Measurements from ENCODE around the gene SPAG16. TPM values are rescaled to one million over a fixed set of nuclear protein-coding genes. Genes with fewer than 3 reads are reported as not detected.

Gene SPAG16
- total RNA-seq, 4 donors from 2014 or later = 25.6 to 37.5 (median 26.3) TPM

DNA sequence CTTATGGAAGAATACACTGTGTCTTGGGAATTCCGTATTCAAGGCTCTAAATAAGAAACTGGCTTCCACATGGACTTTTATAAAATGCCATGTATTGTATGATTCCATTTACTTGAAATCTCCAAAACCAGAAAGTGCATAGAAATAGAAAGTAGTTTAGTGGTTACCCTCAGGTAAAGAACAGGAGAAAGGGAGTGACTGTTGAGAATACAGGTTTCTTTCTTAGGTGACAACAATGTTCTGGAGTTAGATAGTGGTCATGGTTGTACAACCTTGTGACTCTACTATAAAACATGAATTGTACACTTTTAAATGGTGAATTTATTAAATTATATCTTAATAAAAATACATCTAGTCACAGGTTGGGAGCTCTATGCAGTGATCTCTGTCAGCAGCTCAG lies 481.8 kb downstream of the SPAG16 start:
- WGBS, 2 donors = 86 to 89% methylated on average over 1 of the region's 1 CpG
- TF ChIP-seq POLR2A (IDR thresholded peaks at IDR 0.05) (no peak), CTCF (IDR thresholded peaks at IDR 0.05) (no peak)
- intact Hi-C loops (cut with DNase I; ENCODE audit: low total_unique reads) = no loop called here

GRCh38 chr2:213766465-213766901 lies 482.2 kb downstream of the SPAG16 start:
- intact Hi-C loops (cut with DNase I; ENCODE audit: low total_unique reads) = no loop called here
- no peak for DNase-seq (ENCODE audit: low spot score in 2 of 2)

More for the DNA sequence above, 481.8 kb downstream of the SPAG16 start:
- no peak overlapping the region for H3K4me3 ChIP-seq (ENCODE audit: low read depth, poor library complexity, severe bottlenecking)
- no peak for DNase-seq (ENCODE audit: low spot score in 2 of 2)

DNA sequence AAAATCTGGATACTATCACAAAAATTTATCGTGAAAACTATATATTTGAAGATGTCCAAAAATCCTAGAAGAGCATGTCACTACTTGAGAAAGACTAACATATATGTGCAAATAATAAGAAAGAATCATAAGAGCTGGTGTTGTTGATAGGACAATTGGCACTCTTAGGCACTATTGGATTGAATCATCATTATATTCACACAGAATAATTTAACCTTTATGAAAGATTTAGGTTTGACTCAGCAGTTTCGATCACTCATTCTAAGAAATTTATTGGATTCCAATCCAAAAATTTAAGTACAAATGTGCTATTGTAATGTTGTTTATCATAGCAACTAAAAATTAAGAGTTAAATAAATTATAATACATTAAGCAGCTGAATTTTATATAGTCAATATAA lies 503.6 kb downstream of the SPAG16 start:
- 87 to 94% methylated on average over 2 of the region's 2 CpGs for WGBS, 2 donors
- H3K4me3 ChIP-seq (ENCODE audit: low read depth, poor library complexity, severe bottlenecking) = no peak overlapping the region
- DNase-seq (ENCODE audit: low spot score in 2 of 2) = no peak
- intact Hi-C loops (cut with DNase I; ENCODE audit: low total_unique reads) = no loop called here
- TF ChIP-seq POLR2A (IDR thresholded peaks at IDR 0.05) = no peak
- TF ChIP-seq CTCF (IDR thresholded peaks at IDR 0.05) = no peak

More at GRCh38 chr2:213766465-213766901, 482.2 kb downstream of the SPAG16 start:
- TF ChIP-seq POLR2A (IDR thresholded peaks at IDR 0.05) = no peak
- no peak for TF ChIP-seq CTCF (IDR thresholded peaks at IDR 0.05)
- WGBS, 2 donors = 51 to 58% methylated on average over 3 of the region's 3 CpGs
- H3K4me3 ChIP-seq (ENCODE audit: low read depth, poor library complexity, severe bottlenecking) = no peak overlapping the region

GRCh38 chr2:213789940-213790339 lies 505.7 kb downstream of the SPAG16 start:
- WGBS, 2 donors = 29 to 50% methylated on average over 1 of the region's 1 CpG
- intact Hi-C loops (cut with DNase I; ENCODE audit: low total_unique reads) = no loop called here
- H3K4me3 ChIP-seq (ENCODE audit: low read depth, poor library complexity, severe bottlenecking) = no peak overlapping the region
- DNase-seq (ENCODE audit: low spot score in 2 of 2) = no peak
- TF ChIP-seq POLR2A (IDR thresholded peaks at IDR 0.05) (no peak), CTCF (IDR thresholded peaks at IDR 0.05) (no peak)

DNA sequence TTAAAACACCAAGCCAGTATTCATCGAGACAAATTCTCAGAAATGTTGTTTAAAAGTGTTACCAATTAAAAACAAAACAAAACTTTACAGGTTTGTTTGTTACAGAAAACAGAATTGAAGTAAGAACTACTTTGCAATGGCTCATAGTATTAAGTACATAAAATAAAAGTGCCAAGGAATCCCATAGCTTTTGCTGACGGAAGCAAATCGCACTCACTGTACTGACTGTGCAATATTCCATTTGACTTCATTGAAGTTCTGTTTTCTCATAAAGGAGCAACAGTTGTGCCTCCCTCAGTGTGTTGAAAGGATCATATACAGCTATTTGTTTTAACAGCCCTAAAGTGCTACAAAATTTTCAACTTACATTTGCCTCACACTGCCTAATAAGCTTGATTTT lies 507.8 kb downstream of the SPAG16 start:
- TF ChIP-seq CTCF (IDR thresholded peaks at IDR 0.05) (no peak), POLR2A (IDR thresholded peaks at IDR 0.05) (no peak)
- no peak overlapping the region for H3K4me3 ChIP-seq (ENCODE audit: low read depth, poor library complexity, severe bottlenecking)
- 93 to 98% methylated on average over 3 of the region's 3 CpGs for WGBS, 2 donors
- no peak for DNase-seq (ENCODE audit: low spot score in 2 of 2)
- intact Hi-C loops (cut with DNase I; ENCODE audit: low total_unique reads) = no loop called here

DNA sequence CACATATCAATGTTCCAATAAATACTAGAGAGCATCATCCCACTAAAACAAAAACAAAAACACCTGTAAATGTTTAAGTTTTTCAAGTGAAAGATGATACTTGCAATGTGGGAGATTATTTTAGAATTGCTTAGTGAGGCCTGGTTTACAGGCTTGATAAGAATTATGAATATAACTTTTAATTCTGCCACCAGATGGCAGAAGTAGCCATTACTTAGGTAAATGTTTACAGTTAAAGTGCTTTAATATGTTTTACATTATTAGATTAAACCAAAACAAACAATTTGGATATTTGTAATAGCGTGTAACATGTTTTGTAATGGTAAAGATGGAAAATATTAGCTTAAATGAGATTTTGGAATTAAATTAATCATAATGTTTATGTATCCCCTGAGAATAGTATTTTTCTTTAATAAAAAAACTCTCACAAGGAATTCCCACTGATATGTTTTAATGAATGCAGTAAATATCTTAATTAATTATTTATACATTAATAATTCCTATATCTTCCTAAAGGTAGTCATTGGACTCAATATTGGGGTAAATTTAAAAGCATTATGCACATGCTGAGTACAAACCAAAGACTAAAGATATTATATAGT lies 522.0 kb downstream of the SPAG16 start:
- intact Hi-C loops (cut with DNase I; ENCODE audit: low total_unique reads) = no loop called here
- TF ChIP-seq CTCF (IDR thresholded peaks at IDR 0.05) (no peak), POLR2A (IDR thresholded peaks at IDR 0.05) (no peak)
- WGBS, 2 donors = 19 to 23% methylated on average over 1 of the region's 1 CpG
- H3K4me3 ChIP-seq (ENCODE audit: low read depth, poor library complexity, severe bottlenecking) = no peak overlapping the region
- no peak for DNase-seq (ENCODE audit: low spot score in 2 of 2)
